22Rv1 (cell line): Measurements from ENCODE around the gene PGAP6.

Experiments
- CTCF ChIP-seq: fragments of 450-650 bp; IDR thresholded peaks from 2 replicates; pipeline ENCODE4 v1.5.1; 2017; ENCODE audit warnings: mild to moderate bottlenecking
- ZFX ChIP-seq: fragments of 450-650 bp; IDR thresholded peaks from 2 replicates; pipeline ENCODE4 v1.6.1; 2017; ENCODE audit warnings: antibody characterized with exemption, borderline replicate concordance

GRCh38 chr16:366476-366875 lies 15.3 kb downstream of the PGAP6 start:
- no peak for TF ChIP-seq CTCF
- TF ChIP-seq ZFX: no peak
